Left ventricle myocardium inferior (tissue), 1 donor: ENCODE measurements around the gene CCDC149. TPM values are rescaled to one million over a fixed set of nuclear protein-coding genes. Genes with fewer than 3 reads are reported as not detected.
A peak's percentile ranks its signal among the peaks of the same experiment; 100 is the strongest.

Experiments used
- DNase-seq: peaks from one replicate; pipeline ENCODE4 v3.0.0-alpha.2; 2020
- H3K27ac ChIP-seq: fragments of 200-600 bp; replicated peaks from 2 replicates; pipeline ENCODE4 v1.8.0; 2021
- H3K27me3 ChIP-seq: fragments of 200-600 bp; 2 replicates; pipeline ENCODE4 v1.8.0; 2021; ENCODE audit warnings: low read depth
- H3K36me3 ChIP-seq: fragments of 200-600 bp; 2 replicates; pipeline ENCODE4 v1.8.0; 2021
- H3K4me1 ChIP-seq: fragments of 200-600 bp; 2 replicates; pipeline ENCODE4 v1.8.0; 2021
- H3K4me3 ChIP-seq: fragments of 200-600 bp; 2 replicates; pipeline ENCODE4 v1.8.0; 2021; ENCODE audit warnings: mild to moderate bottlenecking, moderate library complexity
- H3K9me3 ChIP-seq: fragments of 200-600 bp; replicated peaks from 2 replicates; pipeline ENCODE4 v1.8.0; 2021
- CTCF ChIP-seq: fragments of 200-600 bp; IDR thresholded peaks from 2 replicates; pipeline ENCODE4 v1.8.0; 2021; ENCODE audit warnings: antibody characterized with exemption, mild to moderate bottlenecking, borderline replicate concordance
- intact Hi-C: fragments of 100-400 bp; cut with micrococcal nuclease; formaldehyde crosslinking; loops from one replicate; pipeline ENCODE4 v1.11.0; 2022
- total RNA-seq: library from RNA; stranded (reverse); fragmentation: NEBNext Ultra II Directional; extraction: Animal tissue kit (Norgen Biotek cat#: 25700); gene quantifications from one replicate; pipeline ENCODE4 v1.2.1, GENCODE V29; 2021
- donor health status: DM: no; HTN: yes; CAD: no; lungs with severe emphysema.

Gene CCDC149
- total RNA-seq, 1 donor from 2014 or later = 9.0 TPM

DNA sequence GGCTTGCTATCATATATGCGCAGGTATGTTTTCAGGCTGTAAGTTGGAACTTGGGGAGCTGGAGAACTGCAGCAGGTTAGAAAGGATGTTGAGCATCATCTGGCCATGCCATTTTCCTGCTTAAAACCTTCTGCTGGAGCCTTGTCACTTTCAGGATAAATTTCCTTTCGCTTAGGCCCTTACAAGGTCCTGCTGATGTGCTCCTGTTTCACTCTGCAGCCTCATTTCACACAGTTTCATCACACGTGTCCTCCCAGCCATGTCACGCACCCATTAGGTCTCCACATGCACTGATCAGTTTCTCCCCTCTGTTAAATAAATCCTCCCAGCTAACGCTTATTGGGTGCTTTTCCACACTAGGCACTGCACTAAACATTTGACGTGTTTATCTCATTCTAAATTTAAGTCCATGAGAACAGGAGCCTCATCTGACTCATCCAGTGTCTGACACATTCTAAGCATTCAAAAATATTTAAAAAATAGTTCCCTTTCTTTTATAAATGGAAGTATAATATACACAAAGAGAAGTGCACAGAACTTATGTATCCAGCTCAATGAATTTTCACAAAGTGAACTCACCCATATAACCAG, 102.9 kb downstream of the CCDC149 start:
- peaks cover 8% of the 10 kb centered on the region for H3K4me1 ChIP-seq
- peaks cover 6% of the 10 kb centered on the region for H3K9me3 ChIP-seq
- no peak for TF ChIP-seq CTCF
- peaks cover 30% of the 10 kb centered on the region for H3K36me3 ChIP-seq
- H3K27ac ChIP-seq = no peak overlapping the region
- intact Hi-C loops = no loop called here
- H3K27me3 ChIP-seq = no peaks in the 10 kb centered on the region
- H3K4me3 ChIP-seq = no peak overlapping the region
- DNase-seq = no peak

DNA sequence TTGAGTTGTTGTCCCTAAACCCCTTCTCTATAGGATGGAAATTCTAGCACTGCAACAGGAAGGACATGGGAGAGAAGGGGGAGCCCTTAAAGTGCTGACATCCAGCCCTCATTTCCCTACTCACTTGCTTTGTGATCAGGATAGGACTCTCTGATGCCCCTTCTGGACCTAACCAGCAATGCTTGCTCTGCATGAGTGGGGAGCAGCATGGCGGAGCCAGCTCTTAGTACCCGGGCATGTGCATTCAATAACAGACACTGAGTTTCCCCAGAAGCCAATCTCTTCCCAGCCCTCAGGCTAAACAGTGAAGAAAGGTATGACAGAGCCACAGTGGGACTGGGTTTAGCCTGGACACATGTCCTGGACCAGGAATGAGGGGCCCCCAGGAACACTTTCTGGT, 103.5 kb downstream of the CCDC149 start:
- no peak overlapping the region for H3K27ac ChIP-seq
- H3K4me3 ChIP-seq = no peak overlapping the region
- peaks cover 30% of the 10 kb centered on the region for H3K36me3 ChIP-seq
- intact Hi-C loops = no loop called here
- DNase-seq = no peak
- no peaks in the 10 kb centered on the region for H3K27me3 ChIP-seq
- peak; percentile 19 for TF ChIP-seq CTCF
- H3K4me1 ChIP-seq = peaks cover 8% of the 10 kb centered on the region
- H3K9me3 ChIP-seq = peaks cover 6% of the 10 kb centered on the region

DNA sequence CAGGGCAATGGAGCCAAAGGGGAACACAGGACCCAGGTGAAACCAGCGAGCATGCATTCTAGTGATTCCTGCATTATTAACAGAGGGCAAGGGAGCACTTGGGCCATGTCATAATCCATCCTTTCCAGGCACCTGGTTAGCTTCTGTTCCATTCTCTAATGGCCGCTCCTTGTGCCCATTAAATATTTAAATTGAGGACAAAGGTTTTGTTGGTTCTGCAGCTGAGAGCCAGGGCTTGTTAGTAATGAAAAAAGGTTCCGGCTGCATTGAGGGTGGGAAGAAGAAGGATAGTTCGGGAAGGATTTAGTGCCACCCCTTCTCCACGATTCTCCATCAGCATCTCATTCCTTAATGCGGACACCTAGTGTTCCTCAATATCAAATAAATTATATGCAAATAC, 103.9 kb downstream of the CCDC149 start:
- no peak overlapping the region for H3K27ac ChIP-seq
- peaks cover 30% of the 10 kb centered on the region for H3K36me3 ChIP-seq
- no peaks in the 10 kb centered on the region for H3K27me3 ChIP-seq
- H3K4me3 ChIP-seq = no peak overlapping the region
- intact Hi-C loops = no loop called here
- peaks cover 6% of the 10 kb centered on the region for H3K9me3 ChIP-seq
- H3K4me1 ChIP-seq = peaks cover 8% of the 10 kb centered on the region
- no peak for DNase-seq
- no peak for TF ChIP-seq CTCF

- Histone ChIP-seq H3K27ac (no peak overlapping the region), H3K4me1 (peaks cover 8% of the 10 kb centered on the region), H3K27me3 (no peaks in the 10 kb centered on the region), H3K4me3 (no peak overlapping the region), H3K36me3 (peaks cover 30% of the 10 kb centered on the region), H3K9me3 (peaks cover 6% of the 10 kb centered on the region)
- DNase-seq = no peak
- intact Hi-C loops = no loop called here
- no peak for TF ChIP-seq CTCF
These were observed 104.6 kb downstream of the CCDC149 start for GRCh38 chr4:24808261-24808660.

GRCh38 chr4:24807611-24808010, 105.2 kb downstream of the CCDC149 start:
- Histone ChIP-seq H3K36me3 (peaks cover 25% of the 10 kb centered on the region), H3K9me3 (peaks cover 6% of the 10 kb centered on the region), H3K27me3 (no peaks in the 10 kb centered on the region), H3K4me1 (peaks cover 8% of the 10 kb centered on the region), H3K27ac (no peak overlapping the region), H3K4me3 (no peak overlapping the region)
- no peak for DNase-seq
- no peak for TF ChIP-seq CTCF
- intact Hi-C loops = no loop called here
